Neural progenitor cell (in vitro differentiated cells): ENCODE results near the gene GPR22. TPM values are rescaled to one million over a fixed set of nuclear protein-coding genes. Genes with fewer than 3 reads are reported as not detected.

Experiments
- DNase-seq: peaks from one replicate; pipeline ENCODE4 v3.0.0-alpha.2; 2016; ENCODE audit warnings: low spot score
- H2AFZ ChIP-seq: fragments of 200-600 bp; sonication (generic); replicated peaks from 2 replicates; pipeline ENCODE4 v1.6.1; 2016; ENCODE audit warnings: antibody characterized with exemption
- H3F3A ChIP-seq: fragments of 200-600 bp; sonication (generic); 2 replicates; pipeline ENCODE4 v1.6.1; 2016; ENCODE audit warnings: antibody characterized with exemption, low read depth
- H3K27ac ChIP-seq: fragments of 200-600 bp; sonication (generic); 2 replicates; pipeline ENCODE4 v1.5.1; 2016; ENCODE audit warnings: mild to moderate bottlenecking
- H3K27me3 ChIP-seq: fragments of 200-600 bp; sonication (generic); 2 replicates; pipeline ENCODE4 v1.6.1; 2016; ENCODE audit warnings: mild to moderate bottlenecking, moderate library complexity
- H3K36me3 ChIP-seq: fragments of 200-600 bp; sonication (generic); 2 replicates; pipeline ENCODE4 v1.5.1; 2016
- H3K4me1 ChIP-seq: fragments of 200-600 bp; sonication (generic); 2 replicates; pipeline ENCODE4 v1.6.1; 2016; ENCODE audit warnings: mixed run types
- H3K4me2 ChIP-seq: fragments of 200-600 bp; sonication (generic); 2 replicates; pipeline ENCODE4 v1.6.1; 2016
- H3K4me3 ChIP-seq: fragments of 200-600 bp; sonication (generic); 2 replicates; pipeline ENCODE4 v1.5.1; 2016
- H3K79me2 ChIP-seq: fragments of 200-600 bp; sonication (generic); 2 replicates; pipeline ENCODE4 v1.6.1; 2016; ENCODE audit warnings: low read depth
- H3K9ac ChIP-seq: fragments of 200-600 bp; sonication (generic); 2 replicates; pipeline ENCODE4 v1.6.1; 2016
- H3K9me3 ChIP-seq: fragments of 200-600 bp; sonication (generic); 2 replicates; pipeline ENCODE4 v1.5.1; 2016; ENCODE audit warnings: low read depth
- H4K20me1 ChIP-seq: fragments of 200-600 bp; sonication (generic); 2 replicates; pipeline ENCODE4 v1.6.1; 2016; ENCODE audit warnings: low read depth
- H3K27ac Mint-ChIP-seq: 3 replicates; pipeline ENCODE4 v1.8.0; 2021; ENCODE audit warnings: mixed read lengths
- H3K27me3 Mint-ChIP-seq: 2 replicates; pipeline ENCODE4 v1.8.0; 2022; ENCODE audit warnings: low read depth, mild to moderate bottlenecking, inconsistent platforms, moderate library complexity, mixed read lengths; ENCODE audit not compliant: insufficient read depth
- H3K36me3 Mint-ChIP-seq: 3 replicates; pipeline ENCODE4 v1.8.0; 2021; ENCODE audit warnings: mixed read lengths
- H3K4me1 Mint-ChIP-seq: 3 replicates; pipeline ENCODE4 v1.8.0; 2021; ENCODE audit warnings: mixed read lengths
- H3K4me3 Mint-ChIP-seq: 3 replicates; pipeline ENCODE4 v1.8.0; 2021; ENCODE audit warnings: mild to moderate bottlenecking, moderate library complexity, mixed read lengths
- H3K9me3 Mint-ChIP-seq: 3 replicates; pipeline ENCODE4 v1.8.0; 2020; ENCODE audit warnings: mixed read lengths
- EZH2 ChIP-seq: fragments of 200-600 bp; sonication (generic); IDR thresholded peaks from 2 replicates; pipeline ENCODE4 v1.6.1; 2017; ENCODE audit warnings: antibody characterized with exemption, mild to moderate bottlenecking, moderate library complexity
- EZH2phosphoT487 ChIP-seq: fragments of 200-600 bp; sonication (generic); IDR thresholded peaks from 2 replicates; pipeline ENCODE4 v1.6.1; 2017; ENCODE audit warnings: antibody characterized with exemption
- total RNA-seq: library from RNA; depleted of rRNA; stranded (reverse); fragments of >200 nt; gene quantifications from 2 replicates; pipeline ENCODE4 v1.2.3, GENCODE V29; 2015; ENCODE audit warnings: low replicate concordance
- TF ChIP-seq, protein P1 (sequence below): fragments of 200-600 bp; sonication (generic); IDR thresholded peaks from 2 replicates; pipeline ENCODE4 v1.5.1; 2017; ENCODE audit warnings: antibody characterized with exemption, mild to moderate bottlenecking

The GPR22 gene
- total RNA-seq, 1 donor from 2014 or later: not detected

GRCh38 chr7:107430057-107430456, 39.8 kb upstream of the GPR22 start:
- Histone ChIP-seq H3K27me3 (no peaks in the 10 kb centered on the region), H3K79me2 (no peaks in the 10 kb centered on the region), H3K4me3 (no peak overlapping the region), H3K4me1 (no peaks in the 10 kb centered on the region), H3K9ac (no peak overlapping the region), H3K9me3 (no peaks in the 10 kb centered on the region), H3F3A (no peaks in the 10 kb centered on the region), H3K4me2 (no peak overlapping the region), H4K20me1 (no peaks in the 10 kb centered on the region), H3K27ac (no peak overlapping the region), H3K36me3 (no peaks in the 10 kb centered on the region), H2AFZ (no peak overlapping the region)
- Mint-ChIP-seq H3K4me3 (no peak overlapping the region), H3K36me3 (peaks cover 2% of the 10 kb centered on the region), H3K4me1 (no peaks in the 10 kb centered on the region), H3K27ac (no peak overlapping the region), H3K9me3 (peaks cover 10% of the 10 kb centered on the region), H3K27me3 (no peaks in the 10 kb centered on the region)
- no peak for DNase-seq
- TF ChIP-seq EZH2 (no peak), EZH2phosphoT487 (no peak)
- TF ChIP-seq, protein P1, sequence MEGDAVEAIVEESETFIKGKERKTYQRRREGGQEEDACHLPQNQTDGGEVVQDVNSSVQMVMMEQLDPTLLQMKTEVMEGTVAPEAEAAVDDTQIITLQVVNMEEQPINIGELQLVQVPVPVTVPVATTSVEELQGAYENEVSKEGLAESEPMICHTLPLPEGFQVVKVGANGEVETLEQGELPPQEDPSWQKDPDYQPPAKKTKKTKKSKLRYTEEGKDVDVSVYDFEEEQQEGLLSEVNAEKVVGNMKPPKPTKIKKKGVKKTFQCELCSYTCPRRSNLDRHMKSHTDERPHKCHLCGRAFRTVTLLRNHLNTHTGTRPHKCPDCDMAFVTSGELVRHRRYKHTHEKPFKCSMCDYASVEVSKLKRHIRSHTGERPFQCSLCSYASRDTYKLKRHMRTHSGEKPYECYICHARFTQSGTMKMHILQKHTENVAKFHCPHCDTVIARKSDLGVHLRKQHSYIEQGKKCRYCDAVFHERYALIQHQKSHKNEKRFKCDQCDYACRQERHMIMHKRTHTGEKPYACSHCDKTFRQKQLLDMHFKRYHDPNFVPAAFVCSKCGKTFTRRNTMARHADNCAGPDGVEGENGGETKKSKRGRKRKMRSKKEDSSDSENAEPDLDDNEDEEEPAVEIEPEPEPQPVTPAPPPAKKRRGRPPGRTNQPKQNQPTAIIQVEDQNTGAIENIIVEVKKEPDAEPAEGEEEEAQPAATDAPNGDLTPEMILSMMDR: no peak

DNA sequence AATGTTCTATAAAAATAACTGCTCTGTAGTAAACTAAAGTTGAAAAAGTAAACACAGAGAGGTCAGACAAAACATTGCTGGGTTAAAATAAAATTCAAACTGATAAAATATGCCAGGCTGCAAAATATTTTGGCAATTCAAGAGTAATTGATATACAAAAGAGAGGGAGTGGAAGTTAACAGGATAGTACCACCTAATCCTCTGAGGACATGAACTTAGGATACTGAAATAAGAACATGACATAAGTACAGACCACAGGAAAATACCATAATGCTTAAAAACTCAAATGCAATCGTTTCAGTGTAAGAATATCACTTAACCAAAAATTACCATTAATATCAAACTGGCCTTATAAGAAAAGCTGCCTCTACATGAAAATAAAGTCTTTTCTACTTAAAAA, 37.6 kb upstream of the GPR22 start:
- no peaks in the 10 kb centered on the region for H3K36me3 ChIP-seq
- H3K27me3 ChIP-seq: no peaks in the 10 kb centered on the region
- H3K27me3 Mint-ChIP-seq: no peaks in the 10 kb centered on the region
- no peak overlapping the region for H2AFZ ChIP-seq
- H3K9me3 ChIP-seq: no peaks in the 10 kb centered on the region
- peaks cover 2% of the 10 kb centered on the region for H3K36me3 Mint-ChIP-seq
- H3F3A ChIP-seq: no peaks in the 10 kb centered on the region
- H3K4me1 Mint-ChIP-seq: no peaks in the 10 kb centered on the region
- peaks cover 10% of the 10 kb centered on the region for H3K9me3 Mint-ChIP-seq
- H3K27ac Mint-ChIP-seq: no peak overlapping the region
- H3K4me3 Mint-ChIP-seq: no peak overlapping the region
- H3K4me3 ChIP-seq: no peak overlapping the region
- TF ChIP-seq EZH2phosphoT487 (no peak), EZH2 (no peak)
- TF ChIP-seq, protein P1: no peak
- DNase-seq: no peak
- no peaks in the 10 kb centered on the region for H3K79me2 ChIP-seq
- no peak overlapping the region for H3K9ac ChIP-seq
- H4K20me1 ChIP-seq: no peaks in the 10 kb centered on the region
- H3K4me2 ChIP-seq: no peak overlapping the region
- no peak overlapping the region for H3K27ac ChIP-seq
- H3K4me1 ChIP-seq: no peaks in the 10 kb centered on the region

DNA sequence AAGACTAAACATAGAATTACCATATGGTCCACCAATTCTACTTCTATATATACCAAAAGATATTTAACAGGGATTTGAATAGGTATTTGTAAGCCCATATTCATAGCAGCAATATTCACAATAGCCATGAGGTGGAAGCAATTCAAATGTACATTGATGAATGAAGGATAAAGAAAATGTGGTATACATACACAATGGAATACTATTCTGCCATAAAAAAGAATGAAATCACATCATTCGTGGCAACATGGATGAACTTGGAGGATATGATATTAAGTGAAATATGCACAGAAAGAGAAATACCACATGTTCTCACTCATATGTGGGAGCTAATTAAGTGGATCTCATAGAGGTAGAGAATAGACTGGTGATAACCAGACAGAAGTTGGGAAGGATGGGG, 34.1 kb upstream of the GPR22 start:
- no peak overlapping the region for H3K27ac ChIP-seq
- no peak overlapping the region for H3K4me2 ChIP-seq
- no peaks in the 10 kb centered on the region for H3K4me1 ChIP-seq
- H3K36me3 ChIP-seq: no peaks in the 10 kb centered on the region
- H3K27me3 ChIP-seq: no peaks in the 10 kb centered on the region
- Mint-ChIP-seq H3K27ac (no peak overlapping the region), H3K4me3 (no peak overlapping the region), H3K27me3 (no peaks in the 10 kb centered on the region), H3K36me3 (peaks cover 2% of the 10 kb centered on the region), H3K4me1 (no peaks in the 10 kb centered on the region), H3K9me3 (peaks cover 10% of the 10 kb centered on the region)
- H4K20me1 ChIP-seq: no peaks in the 10 kb centered on the region
- H2AFZ ChIP-seq: no peak overlapping the region
- H3K79me2 ChIP-seq: no peaks in the 10 kb centered on the region
- H3F3A ChIP-seq: no peaks in the 10 kb centered on the region
- H3K4me3 ChIP-seq: no peak overlapping the region
- H3K9ac ChIP-seq: no peak overlapping the region
- no peaks in the 10 kb centered on the region for H3K9me3 ChIP-seq
- no peak for DNase-seq
- TF ChIP-seq EZH2 (no peak), EZH2phosphoT487 (no peak)
- TF ChIP-seq, protein P1: no peak

DNA sequence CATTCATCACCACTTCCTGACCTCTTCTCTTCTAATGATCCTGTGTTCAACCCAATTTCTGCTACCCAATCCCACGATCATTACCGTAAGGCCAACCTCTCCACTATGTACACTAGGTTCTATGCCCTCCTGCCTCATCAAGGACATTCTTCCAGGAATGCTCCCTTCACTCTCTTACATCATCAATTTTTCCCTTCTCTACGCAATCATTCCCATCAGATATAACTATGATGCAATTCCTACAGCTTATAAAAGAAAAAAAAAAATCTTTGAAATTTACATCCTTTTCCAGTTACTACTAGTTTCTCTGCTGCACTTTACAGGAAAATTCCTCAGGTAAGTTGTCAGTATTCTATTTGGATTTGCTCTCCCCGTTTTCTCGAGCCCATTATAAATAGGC, 30.8 kb upstream of the GPR22 start:
- no peaks in the 10 kb centered on the region for H3K79me2 ChIP-seq
- no peaks in the 10 kb centered on the region for H3K36me3 ChIP-seq
- H3K4me1 ChIP-seq: no peaks in the 10 kb centered on the region
- H2AFZ ChIP-seq: no peak overlapping the region
- no peak for DNase-seq
- H3K27ac ChIP-seq: no peak overlapping the region
- no peak overlapping the region for H3K4me2 ChIP-seq
- no peak overlapping the region for H3K9ac ChIP-seq
- no peaks in the 10 kb centered on the region for H3F3A ChIP-seq
- H3K27me3 ChIP-seq: no peaks in the 10 kb centered on the region
- Mint-ChIP-seq H3K27me3 (no peaks in the 10 kb centered on the region), H3K9me3 (peaks cover 2% of the 10 kb centered on the region), H3K36me3 (peaks cover 1% of the 10 kb centered on the region), H3K4me1 (no peaks in the 10 kb centered on the region), H3K27ac (no peak overlapping the region), H3K4me3 (no peak overlapping the region)
- H3K9me3 ChIP-seq: no peaks in the 10 kb centered on the region
- TF ChIP-seq EZH2phosphoT487: no peak
- no peak for TF ChIP-seq EZH2
- TF ChIP-seq, protein P1: no peak
- H3K4me3 ChIP-seq: no peak overlapping the region
- no peaks in the 10 kb centered on the region for H4K20me1 ChIP-seq
